RWPE1 (cell line): ENCODE results near the gene UGT2B17.

Experiments used
- CTCF ChIA-PET: fragments of 350-600 bp; sonication (Branson Sonifier 250); formaldehyde crosslinking; extraction: SDS; loops from one replicate; lab custom pipeline; 2021; lab: Yijun Ruan, JAX
- POLR2A ChIA-PET: fragments of 400-600 bp; formaldehyde crosslinking; extraction: SDS; loops from one replicate; lab custom pipeline; 2020; ENCODE audit warnings: antibody characterized with exemption; ENCODE audit not compliant: low non-redundant PET; lab: Yijun Ruan, JAX
- DNase-seq: peaks from one replicate; pipeline ENCODE4 v3.0.0; 2012; ENCODE audit warnings: low spot score
- H3K27ac ChIP-seq: fragments of 450-650 bp; 2 replicates; pipeline ENCODE4 v1.5.1; 2017
- CTCF ChIP-seq: fragments of 450-650 bp; conservative IDR thresholded peaks from 2 replicates; pipeline ENCODE4 v1.5.1; 2017; ENCODE audit warnings: low read depth, mild to moderate bottlenecking

UGT2B17 gene

GRCh38 chr4:68494688-68495087, 81.4 kb downstream of the UGT2B17 start:
- ChIA-PET CTCF (interaction anchor here (0.6 to 1.1 kb wide), 2 partner anchors 319 to 675 kb away, joined by 3 to 5 read pairs; no protein-coding TSS in a partner anchor), POLR2A (no interaction called here)
- no peak for TF ChIP-seq CTCF
- H3K27ac ChIP-seq, result no peak overlapping the region
- DNase-seq, result no peak

DNA sequence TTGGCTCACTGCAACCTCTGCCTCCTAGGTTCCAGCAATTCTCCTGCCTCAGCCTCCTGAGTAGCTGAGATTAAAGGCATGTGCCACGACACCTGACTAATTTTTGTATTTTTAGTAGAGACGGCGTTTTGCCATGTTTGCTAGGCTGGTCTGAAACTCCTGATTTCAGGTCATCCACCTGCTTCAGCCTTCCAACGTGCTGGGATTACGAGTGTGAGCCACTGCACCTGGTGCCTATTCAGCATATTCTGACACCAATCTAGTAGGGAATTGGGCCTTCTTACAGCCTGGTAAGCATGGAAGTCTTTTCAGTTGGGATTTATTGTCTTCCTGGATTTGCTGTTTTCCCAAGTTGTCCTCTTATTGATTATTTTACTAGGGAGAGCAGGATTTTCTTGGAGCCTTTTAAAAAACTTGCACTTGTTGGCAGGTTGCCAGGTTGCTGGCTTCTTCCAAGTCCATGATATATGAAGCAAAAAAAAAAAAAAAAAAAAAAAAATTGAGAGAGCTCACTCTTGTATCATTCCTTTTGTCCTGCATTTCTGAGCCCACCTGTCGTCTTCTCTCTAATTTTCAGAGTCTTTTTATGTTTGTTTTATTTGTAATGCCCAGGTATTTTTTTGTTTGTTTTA, 85.2 kb downstream of the UGT2B17 start:
- TF ChIP-seq CTCF, result no peak
- DNase-seq, result no peak
- ChIA-PET POLR2A (no interaction called here), CTCF (no interaction called here)
- H3K27ac ChIP-seq, result no peak overlapping the region

DNA sequence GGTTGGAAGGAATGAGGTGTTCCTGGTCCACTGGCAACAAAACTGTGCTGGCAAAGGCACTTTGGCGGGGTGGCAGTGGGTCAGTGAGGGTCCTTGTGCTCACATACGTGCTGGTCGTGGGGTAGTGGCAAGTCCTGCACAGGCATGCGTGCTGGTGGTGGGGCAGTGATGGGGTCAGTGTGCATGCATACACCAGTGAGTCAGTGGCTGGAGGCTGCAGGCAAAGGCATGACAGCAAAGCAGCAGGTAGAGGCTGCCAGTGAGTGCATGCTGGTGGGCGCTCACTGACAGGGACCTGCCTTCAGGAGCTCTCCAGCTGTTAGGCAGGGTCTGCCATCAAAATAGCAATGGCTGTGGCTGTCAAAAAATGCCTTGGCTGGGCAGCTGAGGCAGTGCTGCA, 86.8 kb downstream of the UGT2B17 start:
- no peak overlapping the region for H3K27ac ChIP-seq
- POLR2A ChIA-PET, result no interaction called here
- CTCF ChIA-PET, result no interaction called here
- TF ChIP-seq CTCF, result no peak
- no peak for DNase-seq
